Fibroblast of lung (primary cell): Measurements from ENCODE around the gene INTS1.

Experiments
- CTCF ChIP-seq, 2 donors: IDR thresholded peaks in 1 of 2; conservative IDR thresholded peaks in 1 of 2; 1 replicate in 1 of 2; 2 replicates in 1 of 2; pipeline ENCODE4 v1.5.1; 2011 to 2012; ENCODE audit warnings: low read length in 2 of 2, control low read depth in 1 of 2, inconsistent platforms in 1 of 2, low read depth in 1 of 2, mild to moderate bottlenecking in 1 of 2
- EZH2 ChIP-seq: IDR thresholded peaks from 2 replicates; pipeline ENCODE4 v1.5.1; 2012; ENCODE audit warnings: low read length, control low read depth, mild to moderate bottlenecking; ENCODE audit errors: missing control alignments

GRCh38 chr7:1548944-1549343 lies 44.8 kb upstream of the INTS1 start:
- TF ChIP-seq CTCF (conservative IDR thresholded peaks at IDR 0.05 in 1 of 2, IDR thresholded peaks at IDR 0.05 in 1 of 2; ENCODE audit: low read depth in 1 of 2, low read length in 2 of 2), result no peak
- no peak for TF ChIP-seq EZH2
